MM.1S (cell line): ENCODE data around the gene SLC47A1.

ENCODE experiments used
- DNase-seq: peaks from one replicate; pipeline ENCODE4 v3.0.0-alpha.2; 2015
- H2AFZ ChIP-seq: fragments of 300-600 bp; sonication (generic); 2 replicates; pipeline ENCODE4 v1.6.0; 2016; ENCODE audit warnings: antibody characterized with exemption, low read length
- H3F3A ChIP-seq: fragments of 300-600 bp; sonication (generic); 2 replicates; pipeline ENCODE4 v1.6.1; 2016; ENCODE audit warnings: mild to moderate bottlenecking, antibody characterized with exemption, low read length, moderate library complexity, mixed read lengths; ENCODE audit not compliant: insufficient read depth
- H3K27ac ChIP-seq: fragments of 300-600 bp; sonication (generic); 2 replicates; pipeline ENCODE4 v1.5.1; 2016; ENCODE audit warnings: mild to moderate bottlenecking, low read length
- H3K27me3 ChIP-seq: fragments of 300-600 bp; sonication (generic); replicated peaks from 2 replicates; pipeline ENCODE4 v1.6.0; 2016; ENCODE audit warnings: low read length; ENCODE audit not compliant: insufficient read depth
- H3K36me3 ChIP-seq: fragments of 300-600 bp; sonication (generic); replicated peaks from 2 replicates; pipeline ENCODE4 v1.6.1; 2016; ENCODE audit warnings: mild to moderate bottlenecking, low read length, mixed read lengths; ENCODE audit not compliant: insufficient read depth
- H3K4me1 ChIP-seq: fragments of 300-600 bp; sonication (generic); 2 replicates; pipeline ENCODE4 v1.6.1; 2016; ENCODE audit warnings: low read length, mixed read lengths
- H3K4me2 ChIP-seq: fragments of 300-600 bp; sonication (generic); 2 replicates; pipeline ENCODE4 v1.6.0; 2016; ENCODE audit warnings: low read depth, low read length
- H3K4me3 ChIP-seq: fragments of 300-600 bp; sonication (generic); 2 replicates; pipeline ENCODE4 v1.5.1; 2016; ENCODE audit warnings: low read length, mixed read lengths
- H3K79me2 ChIP-seq: fragments of 300-600 bp; sonication (generic); 2 replicates; pipeline ENCODE4 v1.6.1; 2016; ENCODE audit warnings: mixed run types, low read length, mixed read lengths
- H3K9ac ChIP-seq: fragments of 300-600 bp; sonication (generic); 2 replicates; pipeline ENCODE4 v1.6.1; 2016; ENCODE audit warnings: low read length, mixed read lengths
- H3K9me2 ChIP-seq: fragments of 300-600 bp; sonication (generic); replicated peaks from 2 replicates; pipeline ENCODE4 v1.6.1; 2016; ENCODE audit warnings: mild to moderate bottlenecking, low read length, mixed read lengths; ENCODE audit not compliant: insufficient read depth
- H3K9me3 ChIP-seq: fragments of 300-600 bp; sonication (generic); replicated peaks from 2 replicates; pipeline ENCODE4 v1.6.1; 2016; ENCODE audit warnings: mild to moderate bottlenecking, low read length, mixed read lengths; ENCODE audit not compliant: insufficient read depth
- H4K20me1 ChIP-seq: fragments of 300-600 bp; sonication (generic); 2 replicates; pipeline ENCODE4 v1.6.1; 2016; ENCODE audit warnings: mild to moderate bottlenecking, low read length, moderate library complexity, mixed read lengths; ENCODE audit not compliant: insufficient read depth
- EZH2 ChIP-seq: fragments of 300-600 bp; sonication (generic); optimal IDR thresholded peaks from 2 replicates; pipeline ENCODE3; 2017; ENCODE audit warnings: low read depth, mild to moderate bottlenecking, antibody characterized with exemption, low read length, mixed read lengths
- EZH2phosphoT487 ChIP-seq: fragments of 300-600 bp; sonication (generic); IDR thresholded peaks from 2 replicates; pipeline ENCODE4 v1.6.1; 2018; ENCODE audit warnings: antibody characterized with exemption, low read length
- TF ChIP-seq, protein P1 (sequence below): fragments of 300-600 bp; sonication (generic); IDR thresholded peaks from 2 replicates; pipeline ENCODE4 v1.5.1; 2016; ENCODE audit warnings: antibody characterized with exemption, low read length, mixed read lengths

The SLC47A1 gene

DNA sequence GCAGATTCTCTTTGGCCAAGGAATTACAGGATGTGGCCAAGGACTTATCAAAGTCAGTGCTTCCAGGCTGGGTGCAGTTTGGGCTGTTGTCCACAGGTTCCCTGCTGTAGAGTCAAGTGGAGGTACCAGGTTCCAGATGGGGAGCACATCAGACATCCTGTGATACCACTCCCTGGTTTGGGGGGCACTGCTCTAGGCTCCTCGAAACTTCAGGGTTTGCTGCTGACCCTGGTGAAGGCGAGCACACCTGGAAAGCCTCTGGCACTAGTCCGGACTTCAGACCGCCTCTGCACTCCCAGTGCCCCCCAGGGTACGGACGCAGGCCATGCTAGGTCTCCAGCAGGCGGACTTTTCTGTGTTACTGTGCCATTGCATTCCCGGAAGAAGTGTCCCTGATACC, 10.7 kb downstream of the SLC47A1 start:
- Histone ChIP-seq H3K27me3 (no peaks in the 10 kb centered on the region), H3K9me3 (no peaks in the 10 kb centered on the region), H3K4me1 (peaks cover 3% of the 10 kb centered on the region; the same call in 1 of the 2 replicates), H3K36me3 (no peaks in the 10 kb centered on the region), H3K9ac (no peak overlapping the region), H3K4me2 (no peak overlapping the region), H2AFZ (no peak overlapping the region), H3F3A (no peaks in the 10 kb centered on the region), H3K27ac (no peak overlapping the region), H3K9me2 (no peaks in the 10 kb centered on the region), H4K20me1 (no peaks in the 10 kb centered on the region), H3K79me2 (no peaks in the 10 kb centered on the region), H3K4me3 (no peak overlapping the region)
- TF ChIP-seq EZH2 (no peak), EZH2phosphoT487 (no peak)
- TF ChIP-seq, protein P1, sequence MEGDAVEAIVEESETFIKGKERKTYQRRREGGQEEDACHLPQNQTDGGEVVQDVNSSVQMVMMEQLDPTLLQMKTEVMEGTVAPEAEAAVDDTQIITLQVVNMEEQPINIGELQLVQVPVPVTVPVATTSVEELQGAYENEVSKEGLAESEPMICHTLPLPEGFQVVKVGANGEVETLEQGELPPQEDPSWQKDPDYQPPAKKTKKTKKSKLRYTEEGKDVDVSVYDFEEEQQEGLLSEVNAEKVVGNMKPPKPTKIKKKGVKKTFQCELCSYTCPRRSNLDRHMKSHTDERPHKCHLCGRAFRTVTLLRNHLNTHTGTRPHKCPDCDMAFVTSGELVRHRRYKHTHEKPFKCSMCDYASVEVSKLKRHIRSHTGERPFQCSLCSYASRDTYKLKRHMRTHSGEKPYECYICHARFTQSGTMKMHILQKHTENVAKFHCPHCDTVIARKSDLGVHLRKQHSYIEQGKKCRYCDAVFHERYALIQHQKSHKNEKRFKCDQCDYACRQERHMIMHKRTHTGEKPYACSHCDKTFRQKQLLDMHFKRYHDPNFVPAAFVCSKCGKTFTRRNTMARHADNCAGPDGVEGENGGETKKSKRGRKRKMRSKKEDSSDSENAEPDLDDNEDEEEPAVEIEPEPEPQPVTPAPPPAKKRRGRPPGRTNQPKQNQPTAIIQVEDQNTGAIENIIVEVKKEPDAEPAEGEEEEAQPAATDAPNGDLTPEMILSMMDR: no peak
- DNase-seq: no peak

DNA sequence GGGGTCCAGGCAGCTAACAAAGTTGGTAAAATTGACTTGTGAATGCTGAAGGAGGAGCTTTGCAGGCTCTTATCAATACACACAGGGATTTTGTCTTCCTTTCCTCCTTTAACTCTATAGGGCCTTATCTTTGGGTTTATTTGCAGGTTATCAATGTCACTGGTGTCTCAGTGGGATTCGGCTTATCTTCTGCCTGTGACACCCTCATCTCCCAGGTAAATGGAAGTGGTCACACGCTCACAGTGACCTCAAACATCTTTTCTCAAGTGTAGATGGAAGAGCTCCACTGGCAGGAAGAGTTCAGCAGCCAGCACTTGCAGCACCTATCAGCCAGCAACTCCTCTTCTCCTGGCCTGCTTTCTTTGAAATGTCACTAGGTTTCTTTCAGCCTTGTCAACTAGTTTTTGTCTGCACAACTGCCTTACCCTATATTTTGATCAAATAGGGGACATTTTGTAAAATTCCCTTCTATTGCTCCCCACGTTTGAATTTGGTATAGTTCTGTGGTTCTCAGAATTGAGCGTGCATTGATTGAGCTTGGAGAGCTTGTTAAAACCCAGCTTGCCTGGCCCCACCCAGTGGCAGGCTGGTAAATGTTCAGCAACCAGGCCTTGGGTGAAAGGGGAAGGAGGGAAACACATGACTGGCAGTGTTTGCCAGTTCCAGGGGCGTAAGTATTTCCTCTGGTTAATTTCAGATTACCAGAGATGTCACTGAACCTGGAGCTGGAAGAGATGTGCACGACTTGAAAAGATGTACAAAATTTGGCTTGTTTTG, 12.8 kb downstream of the SLC47A1 start:
- TF ChIP-seq, protein P1: peak; percentile 46
- TF ChIP-seq EZH2: no peak
- no peak overlapping the region for H3K4me3 ChIP-seq
- H2AFZ ChIP-seq: no peak overlapping the region
- H4K20me1 ChIP-seq: no peaks in the 10 kb centered on the region
- no peaks in the 10 kb centered on the region for H3F3A ChIP-seq
- peaks cover 3% of the 10 kb centered on the region; the same call in 1 of the 2 replicates for H3K4me1 ChIP-seq
- no peaks in the 10 kb centered on the region for H3K36me3 ChIP-seq
- no peak overlapping the region for H3K4me2 ChIP-seq
- H3K9ac ChIP-seq: no peak overlapping the region
- H3K9me3 ChIP-seq: no peaks in the 10 kb centered on the region
- no peaks in the 10 kb centered on the region for H3K9me2 ChIP-seq
- H3K27ac ChIP-seq: no peak overlapping the region
- H3K79me2 ChIP-seq: no peaks in the 10 kb centered on the region
- H3K27me3 ChIP-seq: no peaks in the 10 kb centered on the region
- peak; percentile 37 for DNase-seq

DNA sequence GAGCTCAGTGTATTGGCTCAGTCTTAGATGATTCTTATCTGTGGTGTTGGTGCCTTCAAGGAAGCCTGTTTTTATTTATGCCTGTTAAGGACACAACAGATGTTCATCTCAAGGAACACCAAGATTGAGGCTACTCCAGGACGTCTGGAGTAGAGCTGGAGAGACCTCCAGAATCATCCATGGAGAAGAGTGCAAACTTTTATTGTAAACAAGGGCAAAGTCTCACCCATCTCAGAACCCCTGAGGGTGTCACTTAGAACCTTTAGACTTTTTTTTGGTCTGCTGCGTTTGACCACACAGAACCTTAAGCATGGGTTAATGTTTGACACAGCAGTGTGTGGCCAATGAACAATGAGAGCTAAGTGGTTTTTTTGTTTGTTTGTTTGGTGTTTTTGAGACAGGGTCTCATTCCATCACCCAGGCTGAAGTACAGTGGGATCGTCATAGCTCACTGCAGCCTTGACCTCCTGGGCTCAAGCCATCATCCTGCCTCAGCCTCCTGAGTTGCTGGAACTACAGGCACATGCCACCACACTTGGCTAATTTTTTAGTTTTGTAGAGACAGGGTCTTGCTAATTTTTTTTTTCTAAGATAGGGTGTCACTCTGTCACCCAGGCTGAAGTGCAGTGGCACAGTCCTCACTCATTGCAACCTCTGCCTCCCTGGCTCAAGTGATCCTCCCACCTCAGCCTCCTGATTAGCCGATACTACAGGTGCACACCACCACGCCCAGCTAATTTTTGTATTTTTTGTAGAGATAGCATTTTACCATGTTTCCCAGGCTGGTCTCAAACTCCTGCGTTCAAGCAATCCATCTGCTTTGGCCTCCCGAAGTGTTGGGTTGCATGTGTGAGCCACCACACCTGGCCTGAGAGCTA, 16.3 kb downstream of the SLC47A1 start:
- H3K4me1 ChIP-seq: no peaks in the 10 kb centered on the region
- TF ChIP-seq EZH2 (no peak), EZH2phosphoT487 (no peak)
- TF ChIP-seq, protein P1: no peak
- H3K79me2 ChIP-seq: no peaks in the 10 kb centered on the region
- H3K27ac ChIP-seq: no peak overlapping the region
- H2AFZ ChIP-seq: no peak overlapping the region
- H3F3A ChIP-seq: no peaks in the 10 kb centered on the region
- no peaks in the 10 kb centered on the region for H3K9me2 ChIP-seq
- no peaks in the 10 kb centered on the region for H3K9me3 ChIP-seq
- H3K9ac ChIP-seq: no peak overlapping the region
- no peak for DNase-seq
- H3K4me3 ChIP-seq: no peak overlapping the region
- H3K4me2 ChIP-seq: no peak overlapping the region
- H3K36me3 ChIP-seq: no peaks in the 10 kb centered on the region
- H4K20me1 ChIP-seq: no peaks in the 10 kb centered on the region
- H3K27me3 ChIP-seq: no peaks in the 10 kb centered on the region
